ENCODE results near the gene FOXN1. TPM values are rescaled to one million over a fixed set of nuclear protein-coding genes. Genes with fewer than 3 reads are reported as not detected.

The FOXN1 gene
- total and polyA plus RNA-seq, 12 donors: not detected

- Histone ChIP-seq H3K9me3 (no peaks in the 10 kb centered on the region), H3K4me1 (no peaks in the 10 kb centered on the region), H3K4me3 (no peak overlapping the region), H3K27me3 (no peaks in the 10 kb centered on the region), H3K36me3 (peaks cover 0 to 82% (median 0%) of the 10 kb centered on the region in 9 donors), H3K27ac (no peak overlapping the region)
- intact Hi-C loops (cut with DNase I): no loop called here
- WGBS, 2 donors: 95 to 98% methylated on average over 2 of the region's 2 CpGs
- TF ChIP-seq CTCF (IDR thresholded peaks at IDR 0.05): no peak
- ATAC-seq (no peak), DNase-seq (no peak)
Measured at GRCh38 chr17:28582513-28582912, 76.4 kb downstream of the FOXN1 start.

GRCh38 chr17:28584434-28584833 is 78.3 kb downstream of the FOXN1 start:
- 95% methylated on average over 3 of the region's 3 CpGs for WGBS, 2 donors
- no peak for ATAC-seq
- H3K4me3 ChIP-seq: no peak overlapping the region

GRCh38 chr17:28585851-28586250 is 79.7 kb downstream of the FOXN1 start:
- no peak for DNase-seq
- H3K4me3 ChIP-seq: no peak overlapping the region
- 66 to 80% methylated on average over 3 of the region's 3 CpGs for WGBS, 2 donors
- H3K27ac ChIP-seq: no peak overlapping the region
- H3K4me1 ChIP-seq: no peaks in the 10 kb centered on the region
- no peak for ATAC-seq
- TF ChIP-seq CTCF (IDR thresholded peaks at IDR 0.05): no peak
- no peaks in the 10 kb centered on the region for H3K27me3 ChIP-seq
- intact Hi-C loops (cut with DNase I): no loop called here
- peaks cover 0 to 80% (median 0%) of the 10 kb centered on the region in 9 donors for H3K36me3 ChIP-seq
- no peaks in the 10 kb centered on the region for H3K9me3 ChIP-seq

More at GRCh38 chr17:28584434-28584833, 78.3 kb downstream of the FOXN1 start:
- Histone ChIP-seq H3K27ac (no peak overlapping the region), H3K4me1 (no peaks in the 10 kb centered on the region), H3K36me3 (peaks cover 0 to 81% (median 0%) of the 10 kb centered on the region in 9 donors), H3K9me3 (no peaks in the 10 kb centered on the region), H3K27me3 (no peaks in the 10 kb centered on the region)
- intact Hi-C loops (cut with DNase I): no loop called here
- TF ChIP-seq CTCF (IDR thresholded peaks at IDR 0.05): no peak
- DNase-seq: no peak

Other genes starting within 250 kb of the FOXN1 start
- gene TMEM97, start 187.1 kb upstream of the FOXN1 start, total RNA-seq: 1 to 10 TPM; 2.3 to 4.4 (median 3.2) TPM
- 1 to 10 TPM; 1.6 to 5.2 TPM for gene TMEM97, start 187.1 kb upstream of the FOXN1 start, polyA plus RNA-seq
- gene IFT20, start 170.9 kb upstream of the FOXN1 start, total RNA-seq: 10 to 100 TPM in 7 of 10 donors, 1 to 10 TPM in 3; 8.5 to 15.4 (median 10.8) TPM
- gene IFT20, start 170.9 kb upstream of the FOXN1 start, polyA plus RNA-seq: 10 to 100 TPM; 16.8 to 38.2 TPM
- gene TNFAIP1, start 170.6 kb upstream of the FOXN1 start, total RNA-seq: 10 to 100 TPM; 33.0 to 87.6 (median 45.8) TPM
- gene TNFAIP1, start 170.6 kb upstream of the FOXN1 start, polyA plus RNA-seq: 10 to 100 TPM; 15.1 to 33.8 TPM
- gene POLDIP2, start 148.8 kb upstream of the FOXN1 start, total RNA-seq: 100 to 1,000 TPM; 144 to 176 (median 160) TPM
- 100 to 1,000 TPM in 1 of 2 donors, 10 to 100 TPM in 1; 66.4 to 149 TPM for gene POLDIP2, start 148.8 kb upstream of the FOXN1 start, polyA plus RNA-seq
- gene SEBOX, start 141.1 kb upstream of the FOXN1 start, total RNA-seq: not detected
- gene SEBOX, start 141.1 kb upstream of the FOXN1 start, polyA plus RNA-seq: not detected
- 100 to 1,000 TPM in 1 of 10 donors, 10 to 100 TPM in 9; 44.8 to 121 (median 67.0) TPM for gene VTN, start 136.0 kb upstream of the FOXN1 start, total RNA-seq
- gene VTN, start 136.0 kb upstream of the FOXN1 start, polyA plus RNA-seq: 10 to 100 TPM; 26.3 to 27.8 TPM
- 10 to 100 TPM in 1 of 10 donors, 1 to 10 TPM in 9; 5.2 to 10.5 (median 8.4) TPM for gene SARM1, start 134.7 kb upstream of the FOXN1 start, total RNA-seq
- gene SARM1, start 134.7 kb upstream of the FOXN1 start, polyA plus RNA-seq: 1 to 10 TPM; 4.4 to 4.8 TPM
- gene SLC46A1, start 100.1 kb upstream of the FOXN1 start, total RNA-seq: 10 to 100 TPM in 1 of 10 donors, 1 to 10 TPM in 9; 3.6 to 10.2 (median 4.9) TPM
- 1 to 10 TPM; 1.4 to 2.8 TPM for gene SLC46A1, start 100.1 kb upstream of the FOXN1 start, polyA plus RNA-seq
- gene SLC13A2, start 32.7 kb upstream of the FOXN1 start, total RNA-seq: not detected
- gene SLC13A2, start 32.7 kb upstream of the FOXN1 start, polyA plus RNA-seq: not detected
- 10 to 100 TPM; 10.6 to 23.4 (median 21.0) TPM for gene UNC119, start 46.3 kb downstream of the FOXN1 start, total RNA-seq
- gene UNC119, start 46.3 kb downstream of the FOXN1 start, polyA plus RNA-seq: 10 to 100 TPM; 18.0 to 23.8 TPM
- gene PIGS, start 65.2 kb downstream of the FOXN1 start, total RNA-seq: 10 to 100 TPM; 44.6 to 69.3 (median 49.6) TPM
- gene PIGS, start 65.2 kb downstream of the FOXN1 start, polyA plus RNA-seq: 10 to 100 TPM in 1 of 2 donors, 1 to 10 TPM in 1; 9.0 to 44.9 TPM
- gene ALDOC, start 70.5 kb downstream of the FOXN1 start, total RNA-seq: 100 to 1,000 TPM; 196 to 416 (median 291) TPM
- gene ALDOC, start 70.5 kb downstream of the FOXN1 start, polyA plus RNA-seq: 100 to 1,000 TPM; 122 to 156 TPM
- gene SPAG5, start 92.7 kb downstream of the FOXN1 start, total RNA-seq: 1 to 10 TPM in 7 of 10 donors, under 1 TPM in 3; 0.55 to 6.5 (median 1.2) TPM
- 1 to 10 TPM in 1 of 2 donors, under 1 TPM in 1; 0.86 to 1.6 TPM for gene SPAG5, start 92.7 kb downstream of the FOXN1 start, polyA plus RNA-seq
- 1 to 10 TPM; 2.1 to 6.4 (median 4.1) TPM for gene RSKR, start 107.8 kb downstream of the FOXN1 start, total RNA-seq
- gene RSKR, start 107.8 kb downstream of the FOXN1 start, polyA plus RNA-seq: 1 to 10 TPM; 3.0 to 8.7 TPM
- gene BLTP2, start 138.8 kb downstream of the FOXN1 start, total RNA-seq: 100 to 1,000 TPM in 1 of 10 donors, 10 to 100 TPM in 9; 61.6 to 110 (median 69.0) TPM
- gene BLTP2, start 138.8 kb downstream of the FOXN1 start, polyA plus RNA-seq: 10 to 100 TPM; 15.6 to 20.4 TPM
- 10 to 100 TPM; 26.6 to 38.8 (median 29.9) TPM for gene SDF2, start 155.6 kb downstream of the FOXN1 start, total RNA-seq
- gene SDF2, start 155.6 kb downstream of the FOXN1 start, polyA plus RNA-seq: 10 to 100 TPM; 16.8 to 54.7 TPM
- gene SUPT6H, start 155.9 kb downstream of the FOXN1 start, total RNA-seq: 10 to 100 TPM; 44.1 to 54.1 (median 50.5) TPM
- 10 to 100 TPM; 19.3 to 34.2 TPM for gene SUPT6H, start 155.9 kb downstream of the FOXN1 start, polyA plus RNA-seq
- gene PROCA1, start 205.5 kb downstream of the FOXN1 start, total RNA-seq: 1 to 10 TPM in 9 of 10 donors, under 1 TPM in 1; 0.76 to 2.1 (median 1.3) TPM
- 1 to 10 TPM in 1 of 2 donors, under 1 TPM in 1; 0.74 to 4.9 TPM for gene PROCA1, start 205.5 kb downstream of the FOXN1 start, polyA plus RNA-seq
- gene RAB34, start 211.5 kb downstream of the FOXN1 start, total RNA-seq: 10 to 100 TPM in 7 of 10 donors, 1 to 10 TPM in 3; 7.0 to 25.0 (median 10.4) TPM
- gene RAB34, start 211.5 kb downstream of the FOXN1 start, polyA plus RNA-seq: 10 to 100 TPM; 25.2 to 37.3 TPM
- gene RPL23A, start 213.6 kb downstream of the FOXN1 start, total RNA-seq: 100 to 1,000 TPM; 807 to 986 (median 861) TPM
- gene RPL23A, start 213.6 kb downstream of the FOXN1 start, polyA plus RNA-seq: 1,000 to 10,000 TPM in 1 of 2 donors, 100 to 1,000 TPM in 1; 300 to 1,566 TPM
- gene TLCD1, start 219.9 kb downstream of the FOXN1 start, total RNA-seq: 1 to 10 TPM in 4 of 10 donors, under 1 TPM in 6; 0.36 to 1.8 (median 0.89) TPM
- 1 to 10 TPM; 3.4 to 9.3 TPM for gene TLCD1, start 219.9 kb downstream of the FOXN1 start, polyA plus RNA-seq
- gene NEK8, start 222.4 kb downstream of the FOXN1 start, total RNA-seq: 1 to 10 TPM in 4 of 10 donors, under 1 TPM in 6; 0.38 to 2.8 (median 0.82) TPM
- gene NEK8, start 222.4 kb downstream of the FOXN1 start, polyA plus RNA-seq: 1 to 10 TPM; 1.1 to 1.8 TPM
- gene TRAF4, start 237.7 kb downstream of the FOXN1 start, total RNA-seq: 1 to 10 TPM; 1.3 to 6.4 (median 3.8) TPM
- 1 to 10 TPM; 2.8 to 3.8 TPM for gene TRAF4, start 237.7 kb downstream of the FOXN1 start, polyA plus RNA-seq